B cell (primary cell): ENCODE measurements around the gene C2orf74.
"Not testable (repeated sequence)": the region's sequence is repeated elsewhere in the genome, so short reads cannot be mapped to it uniquely, and the experiment has no call there.

ENCODE experiments used
- CTCF ChIP-seq: fragments of 200-600 bp; IDR thresholded peaks from one replicate; pipeline ENCODE4 v1.8.0; 2022; ENCODE audit warnings: antibody characterized with exemption, mild to moderate bottlenecking
- EZH2 ChIP-seq: IDR thresholded peaks from 2 replicates; pipeline ENCODE4 v1.6.1; 2012; ENCODE audit warnings: borderline replicate concordance, low read depth, mild to moderate bottlenecking, moderate library complexity, low read length; ENCODE audit not compliant: insufficient read depth, poor library complexity, severe bottlenecking

GRCh38 chr2:61194646-61195045, 32.7 kb downstream of the C2orf74 start:
- TF ChIP-seq CTCF, EZH2: not testable (repeated sequence)
